ENCODE results near the gene MZF1.

DNA sequence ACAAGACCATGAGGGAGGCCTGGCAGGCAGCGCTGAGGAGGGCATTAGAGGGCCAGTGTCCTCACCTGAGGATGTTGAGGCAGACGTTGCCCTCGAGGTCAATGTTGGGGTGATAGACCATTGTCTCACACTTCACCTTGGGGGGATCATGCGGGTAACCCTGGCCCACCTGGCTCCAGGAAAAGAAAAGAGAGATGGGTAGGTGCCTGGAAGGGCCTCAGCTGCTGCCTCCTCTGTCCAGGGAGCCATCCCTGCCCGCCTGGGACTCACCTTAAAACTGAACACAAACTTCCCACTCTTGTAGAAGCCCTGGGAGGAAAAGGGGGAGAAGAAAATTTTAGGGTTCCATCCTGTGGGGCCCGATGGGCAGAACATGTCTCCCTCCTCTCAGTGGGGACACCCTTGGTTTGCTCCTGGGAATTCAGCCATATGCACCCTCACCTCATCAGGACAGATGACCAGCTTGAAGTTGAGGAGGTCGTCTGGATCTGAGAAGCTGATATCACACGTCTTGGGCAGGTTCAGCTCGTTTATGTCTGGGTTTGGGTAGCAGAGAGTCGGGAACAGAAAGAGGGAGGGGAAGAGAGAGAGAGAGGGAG, 16.4 kb downstream of the MZF1 start:
- TF ChIP-seq, protein P1, sequence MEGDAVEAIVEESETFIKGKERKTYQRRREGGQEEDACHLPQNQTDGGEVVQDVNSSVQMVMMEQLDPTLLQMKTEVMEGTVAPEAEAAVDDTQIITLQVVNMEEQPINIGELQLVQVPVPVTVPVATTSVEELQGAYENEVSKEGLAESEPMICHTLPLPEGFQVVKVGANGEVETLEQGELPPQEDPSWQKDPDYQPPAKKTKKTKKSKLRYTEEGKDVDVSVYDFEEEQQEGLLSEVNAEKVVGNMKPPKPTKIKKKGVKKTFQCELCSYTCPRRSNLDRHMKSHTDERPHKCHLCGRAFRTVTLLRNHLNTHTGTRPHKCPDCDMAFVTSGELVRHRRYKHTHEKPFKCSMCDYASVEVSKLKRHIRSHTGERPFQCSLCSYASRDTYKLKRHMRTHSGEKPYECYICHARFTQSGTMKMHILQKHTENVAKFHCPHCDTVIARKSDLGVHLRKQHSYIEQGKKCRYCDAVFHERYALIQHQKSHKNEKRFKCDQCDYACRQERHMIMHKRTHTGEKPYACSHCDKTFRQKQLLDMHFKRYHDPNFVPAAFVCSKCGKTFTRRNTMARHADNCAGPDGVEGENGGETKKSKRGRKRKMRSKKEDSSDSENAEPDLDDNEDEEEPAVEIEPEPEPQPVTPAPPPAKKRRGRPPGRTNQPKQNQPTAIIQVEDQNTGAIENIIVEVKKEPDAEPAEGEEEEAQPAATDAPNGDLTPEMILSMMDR (IDR thresholded peaks at IDR 0.05; ENCODE audit: borderline replicate concordance, extremely low read depth, low read length, poor library complexity, severe bottlenecking) = no peak
- TF ChIP-seq EZH2 (IDR thresholded peaks at IDR 0.05; ENCODE audit: borderline replicate concordance, low read depth, low read length, severe bottlenecking) = no peak
